H4 (cell line): Measurements from ENCODE around the gene KRTAP13-4. TPM values are rescaled to one million over a fixed set of nuclear protein-coding genes. Genes with fewer than 3 reads are reported as not detected.

Source experiments
- total RNA-seq: library from RNA; depleted of rRNA; stranded (reverse); fragments of >200 nt; shearing (Covaris generic); gene quantifications from 2 replicates; pipeline ENCODE4 v1.2.3, GENCODE V29; 2014; rRNA removed

Gene KRTAP13-4
- total RNA-seq, 1 experiment from 2014 or later = not detected

Other genes with a start within 250 kb of the KRTAP13-4 start
- not detected in 2 replicates for gene CLDN8, start 214.1 kb upstream of the KRTAP13-4 start, total RNA-seq
- not detected in 2 replicates for gene KRTAP24-1, start 147.3 kb upstream of the KRTAP13-4 start, total RNA-seq
- gene KRTAP25-1, start 140.7 kb upstream of the KRTAP13-4 start, total RNA-seq = not detected in 2 replicates
- not detected in 2 replicates for gene KRTAP26-1, start 109.9 kb upstream of the KRTAP13-4 start, total RNA-seq
- not detected in 2 replicates for gene KRTAP27-1, start 92.5 kb upstream of the KRTAP13-4 start, total RNA-seq
- not detected in 2 replicates for gene KRTAP23-1, start 81.6 kb upstream of the KRTAP13-4 start, total RNA-seq
- not detected in 2 replicates for gene KRTAP13-2, start 57.9 kb upstream of the KRTAP13-4 start, total RNA-seq
- not detected in 2 replicates for gene KRTAP13-1, start 34.2 kb upstream of the KRTAP13-4 start, total RNA-seq
- gene KRTAP13-3, start 4.3 kb upstream of the KRTAP13-4 start, total RNA-seq = not detected in 2 replicates
- not detected in 2 replicates for gene KRTAP15-1, start 10.1 kb downstream of the KRTAP13-4 start, total RNA-seq
- gene KRTAP19-1, start 50.1 kb downstream of the KRTAP13-4 start, total RNA-seq = not detected in 2 replicates
- not detected in 2 replicates for gene KRTAP19-2, start 57.2 kb downstream of the KRTAP13-4 start, total RNA-seq
- not detected in 2 replicates for gene KRTAP19-3, start 61.8 kb downstream of the KRTAP13-4 start, total RNA-seq
- not detected in 2 replicates for gene KRTAP19-4, start 66.9 kb downstream of the KRTAP13-4 start, total RNA-seq
- gene KRTAP19-5, start 71.9 kb downstream of the KRTAP13-4 start, total RNA-seq = not detected in 2 replicates
- not detected in 2 replicates for gene KRTAP19-6, start 111.6 kb downstream of the KRTAP13-4 start, total RNA-seq
- not detected in 2 replicates for gene KRTAP19-7, start 131.1 kb downstream of the KRTAP13-4 start, total RNA-seq
- gene KRTAP22-2, start 160.2 kb downstream of the KRTAP13-4 start, total RNA-seq = not detected in 2 replicates
- gene KRTAP6-3, start 162.2 kb downstream of the KRTAP13-4 start, total RNA-seq = not detected in 2 replicates
- not detected in 2 replicates for gene KRTAP6-2, start 168.7 kb downstream of the KRTAP13-4 start, total RNA-seq
- not detected in 2 replicates for gene KRTAP22-1, start 170.9 kb downstream of the KRTAP13-4 start, total RNA-seq
- gene KRTAP6-1, start 183.7 kb downstream of the KRTAP13-4 start, total RNA-seq = not detected in 2 replicates
- not detected in 2 replicates for gene KRTAP20-1, start 186.2 kb downstream of the KRTAP13-4 start, total RNA-seq
- gene KRTAP20-4, start 190.4 kb downstream of the KRTAP13-4 start, total RNA-seq = not detected in 2 replicates
- gene KRTAP20-2, start 205.0 kb downstream of the KRTAP13-4 start, total RNA-seq = not detected in 2 replicates
- not detected in 2 replicates for gene KRTAP20-3, start 212.6 kb downstream of the KRTAP13-4 start, total RNA-seq